SJSA1 (cell line): Measurements from ENCODE around the gene RRM2. TPM values are rescaled to one million over a fixed set of nuclear protein-coding genes. Genes with fewer than 3 reads are reported as not detected.

Experiments
- DNase-seq, 2 experiments: peaks; one replicate each; pipeline ENCODE4 v3.0.0-alpha.2; 2015 to 2020; ENCODE audit warnings: low spot score in 2 of 2, low read depth in 1 of 2
- H3K27ac ChIP-seq: fragments of 250-450 bp; sonication (Bioruptor Pico); 2 replicates; pipeline ENCODE4 v1.5.1; 2020; ENCODE audit warnings: mild to moderate bottlenecking, moderate library complexity
- H3K27me3 ChIP-seq: fragments of 250-450 bp; sonication (Bioruptor Pico); replicated peaks from 2 replicates; pipeline ENCODE4 v1.5.1; 2020; ENCODE audit warnings: mild to moderate bottlenecking, moderate library complexity
- H3K36me3 ChIP-seq: fragments of 250-450 bp; sonication (Bioruptor Pico); 2 replicates; pipeline ENCODE4 v1.5.1; 2020; ENCODE audit warnings: mild to moderate bottlenecking
- H3K4me1 ChIP-seq: fragments of 250-450 bp; sonication (Bioruptor Pico); replicated peaks from 2 replicates; pipeline ENCODE4 v1.6.1; 2021; ENCODE audit warnings: mild to moderate bottlenecking
- H3K4me3 ChIP-seq: fragments of 250-450 bp; sonication (Bioruptor Pico); 2 replicates; pipeline ENCODE4 v1.5.1; 2020; ENCODE audit warnings: mild to moderate bottlenecking
- H3K9me3 ChIP-seq: fragments of 250-450 bp; sonication (Bioruptor Pico); replicated peaks from 2 replicates; pipeline ENCODE4 v1.5.1; 2020; ENCODE audit warnings: mild to moderate bottlenecking
- total RNA-seq: library from RNA; depleted of rRNA; stranded (reverse); fragments of >200 nt; shearing (Covaris generic); gene quantifications from 2 replicates; pipeline ENCODE4 v1.2.3, GENCODE V29; 2014; rRNA removed

The RRM2 gene
- total RNA-seq, 1 experiment from 2014 or later, result 209 TPM

- H3K27me3 ChIP-seq, result no peaks in the 10 kb centered on the region
- no peaks in the 10 kb centered on the region for H3K9me3 ChIP-seq
- no peak overlapping the region for H3K27ac ChIP-seq
- H3K4me3 ChIP-seq, result no peak overlapping the region
- peaks cover 19% of the 10 kb centered on the region for H3K36me3 ChIP-seq
- DNase-seq, result peak; percentile 52 to 70
- peaks cover 18% of the 10 kb centered on the region for H3K4me1 ChIP-seq
These were observed 47.7 kb downstream of the RRM2 start for GRCh38 chr2:10170256-10170655.

GRCh38 chr2:10171006-10171800 is 48.7 kb downstream of the RRM2 start:
- Histone ChIP-seq H3K9me3 (no peaks in the 10 kb centered on the region), H3K27me3 (no peaks in the 10 kb centered on the region), H3K4me3 (no peak overlapping the region), H3K36me3 (peaks cover 12% of the 10 kb centered on the region), H3K4me1 (peaks cover 18% of the 10 kb centered on the region), H3K27ac (no peak overlapping the region)
- no peak for DNase-seq

GRCh38 chr2:10172033-10172871 is 49.7 kb downstream of the RRM2 start:
- peaks cover 18% of the 10 kb centered on the region for H3K4me1 ChIP-seq
- peaks cover 9% of the 10 kb centered on the region for H3K36me3 ChIP-seq
- no peaks in the 10 kb centered on the region for H3K9me3 ChIP-seq
- H3K27ac ChIP-seq, result no peak overlapping the region
- no peak overlapping the region for H3K4me3 ChIP-seq
- no peak for DNase-seq
- H3K27me3 ChIP-seq, result no peaks in the 10 kb centered on the region

DNA sequence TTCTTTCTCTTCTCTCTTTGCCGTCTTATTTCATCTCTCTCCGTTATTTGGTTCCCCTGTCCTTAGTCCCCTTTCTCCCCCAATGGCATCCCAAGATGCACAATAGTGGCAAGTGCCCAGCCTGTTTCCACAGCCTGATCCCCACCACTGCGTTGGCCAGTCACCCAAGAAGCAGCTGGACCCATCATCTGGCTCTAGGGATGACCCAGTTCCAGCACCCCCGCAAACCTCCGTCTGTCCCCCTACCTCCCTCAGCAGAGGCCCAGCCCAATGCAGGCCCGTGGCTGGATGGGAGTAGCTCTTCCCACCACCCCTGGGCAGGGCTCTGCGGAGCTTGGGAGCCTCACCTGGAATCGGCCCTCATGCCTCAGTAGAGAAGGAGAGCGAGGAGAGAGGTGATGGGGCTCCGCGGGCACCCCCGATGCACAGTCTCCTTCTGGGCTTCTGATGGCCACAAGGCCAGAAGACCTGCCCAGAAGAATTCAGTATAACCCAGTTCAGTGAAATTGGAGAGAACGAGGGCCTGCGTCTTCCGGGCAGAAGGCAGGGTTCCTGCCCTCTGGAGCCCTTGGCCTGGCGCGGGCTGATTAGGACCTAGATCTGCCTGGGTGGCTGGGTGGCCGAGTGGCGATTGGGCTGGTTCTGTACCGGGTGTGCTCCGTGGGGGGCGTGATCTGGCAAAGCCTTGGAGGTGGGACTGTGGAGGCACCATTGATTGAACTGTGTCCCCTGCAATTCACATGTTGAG is 50.9 kb downstream of the RRM2 start:
- Histone ChIP-seq H3K27ac (no peak overlapping the region), H3K27me3 (no peaks in the 10 kb centered on the region), H3K4me3 (no peak overlapping the region), H3K4me1 (peaks cover 18% of the 10 kb centered on the region), H3K36me3 (peaks cover 12% of the 10 kb centered on the region), H3K9me3 (no peaks in the 10 kb centered on the region)
- DNase-seq, result no peak

GRCh38 chr2:10174173-10174572 is 51.6 kb downstream of the RRM2 start:
- Histone ChIP-seq H3K27ac (no peak overlapping the region), H3K4me3 (no peak overlapping the region), H3K4me1 (peaks cover 18% of the 10 kb centered on the region), H3K9me3 (no peaks in the 10 kb centered on the region), H3K27me3 (no peaks in the 10 kb centered on the region), H3K36me3 (peaks cover 19% of the 10 kb centered on the region)
- DNase-seq, result no peak

GRCh38 chr2:10175441-10175840 is 52.9 kb downstream of the RRM2 start:
- H3K4me3 ChIP-seq, result no peak overlapping the region

DNA sequence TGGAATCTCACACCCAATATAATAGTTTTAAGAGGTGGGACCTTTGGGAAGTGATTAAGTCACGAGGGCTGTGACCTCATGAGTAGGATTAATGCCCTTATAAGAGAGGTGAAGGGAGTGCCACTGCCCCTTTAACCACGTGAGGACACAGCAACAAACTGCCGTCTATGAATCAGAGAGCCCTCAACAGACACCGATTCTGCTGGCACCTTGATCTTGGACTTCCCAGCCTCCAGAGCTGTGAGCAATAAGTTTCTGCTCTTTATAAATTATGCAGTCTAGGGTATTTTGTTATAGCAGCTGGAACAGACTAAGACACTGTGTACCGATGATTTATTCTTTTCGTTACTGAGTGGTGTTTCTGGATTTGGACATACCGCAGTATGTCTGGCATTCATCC is 56.2 kb downstream of the RRM2 start:
- H3K27me3 ChIP-seq, result no peaks in the 10 kb centered on the region

More at GRCh38 chr2:10175441-10175840, 52.9 kb downstream of the RRM2 start:
- Histone ChIP-seq H3K4me1 (peaks cover 5% of the 10 kb centered on the region), H3K36me3 (peaks cover 25% of the 10 kb centered on the region), H3K9me3 (no peaks in the 10 kb centered on the region), H3K27ac (no peak overlapping the region), H3K27me3 (no peaks in the 10 kb centered on the region)
- no peak for DNase-seq

GRCh38 chr2:10179422-10179821 is 56.9 kb downstream of the RRM2 start:
- Histone ChIP-seq H3K4me1 (no peaks in the 10 kb centered on the region), H3K4me3 (no peak overlapping the region), H3K27me3 (no peaks in the 10 kb centered on the region), H3K9me3 (no peaks in the 10 kb centered on the region), H3K36me3 (peaks cover 15% of the 10 kb centered on the region), H3K27ac (no peak overlapping the region)
- no peak for DNase-seq

More for the DNA sequence above, 56.2 kb downstream of the RRM2 start:
- Histone ChIP-seq H3K27ac (no peak overlapping the region), H3K4me3 (no peak overlapping the region), H3K36me3 (peaks cover 15% of the 10 kb centered on the region), H3K9me3 (no peaks in the 10 kb centered on the region), H3K4me1 (no peaks in the 10 kb centered on the region)
- no peak for DNase-seq

DNA sequence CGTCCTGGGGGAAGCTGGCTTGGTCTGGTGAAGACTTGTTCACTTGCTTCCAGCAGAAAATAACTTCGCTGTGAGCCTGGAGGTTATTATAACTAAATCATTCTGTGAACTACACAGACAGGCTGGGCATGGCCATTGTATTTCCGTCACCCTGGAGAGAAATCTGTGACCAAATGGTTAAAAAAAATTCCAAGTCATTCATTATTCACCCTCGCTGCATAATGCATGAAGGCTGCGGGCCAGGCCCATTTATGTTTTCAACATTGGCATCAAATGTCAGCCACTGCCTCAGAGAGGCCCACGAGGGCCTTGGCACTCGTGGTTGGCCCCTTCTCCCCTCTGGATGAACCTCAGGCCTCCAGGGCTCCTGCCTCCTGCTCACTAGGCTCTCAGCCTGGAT is 57.7 kb downstream of the RRM2 start:
- H3K27me3 ChIP-seq, result no peaks in the 10 kb centered on the region
- no peaks in the 10 kb centered on the region for H3K9me3 ChIP-seq
- no peak overlapping the region for H3K4me3 ChIP-seq
- no peak for DNase-seq
- no peaks in the 10 kb centered on the region for H3K4me1 ChIP-seq
- no peak overlapping the region for H3K27ac ChIP-seq
- H3K36me3 ChIP-seq, result peaks cover 15% of the 10 kb centered on the region

Other genes starting within 250 kb of the RRM2 start
- gene GRHL1, start 171.0 kb upstream of the RRM2 start, total RNA-seq, result 1.3 and 2.3 TPM in 2 replicates
- 13.6 and 16.0 TPM in 2 replicates for gene KLF11, start 79.2 kb upstream of the RRM2 start, total RNA-seq
- 13.7 and 21.3 TPM in 2 replicates for gene CYS1, start 42.3 kb upstream of the RRM2 start, total RNA-seq
- 56.8 and 60.3 TPM in 2 replicates for gene HPCAL1, start 180.2 kb downstream of the RRM2 start, total RNA-seq